Measurements from ENCODE around the gene KAT8. TPM values are rescaled to one million over a fixed set of nuclear protein-coding genes. Genes with fewer than 3 reads are reported as not detected.
A peak's percentile ranks its signal among the peaks of the same experiment; 100 is the strongest.

KAT8 gene
- total and polyA plus RNA-seq, 10 of the 15 experiments (the other 5 are each of a cell fraction or from before 2014, with no cell fraction given): 5.5 to 55.8 (median 39.6) TPM

- peaks cover 48% of the 10 kb centered on the region for H3K79me2 ChIP-seq (ENCODE audit: control insufficient read depth, insufficient read depth, low read length)
- peaks cover 8 to 12% of the 10 kb centered on the region in 2 experiments for H3K36me3 ChIP-seq (ENCODE audit: control insufficient read depth in 2 of 2, insufficient read depth in 2 of 2, low read length in 1 of 2)
- no peak for FAIRE-seq
- H3K4me3 ChIP-seq: peak overlapping the region; percentile 76
- peak overlapping the region; percentile 64 for H2AFZ ChIP-seq (ENCODE audit: control insufficient read depth, low read depth, low read length)
- ChIA-PET POLR2A (interaction anchor here (0.5 to 2.5 kb wide), 9 partner anchors 14 to 280 kb away, joined by 3 to 26 read pairs (median 4); partner anchors contain the start of genes ARMC5, KAT8, PYCARD and VKORC1), SMC1A (ENCODE audit: uncharacterized antibody, unreplicated experiment) (interaction anchor here (1.0 to 2.1 kb wide), 6 partner anchors 19 to 690 kb away, joined by 3 to 6 read pairs (median 4); partner anchors contain the start of genes ZNF646 and ZNF668), CTCF (interaction anchor here (1.4 to 2.9 kb wide), 6 partner anchors 24 to 281 kb away, joined by 3 to 13 read pairs (median 6); partner anchors contain the start of genes ARMC5, PYCARD and ZNF843), RAD21 (ENCODE audit: unreplicated experiment) (interaction anchor here (1.2 to 2.6 kb wide), 5 partner anchors 23 to 280 kb away, joined by 3 to 20 read pairs (median 5); partner anchors contain the start of genes ARMC5 and PYCARD)
- DNase-seq (ENCODE audit: low read depth, low spot score): no peak
- intact Hi-C loops (cut with micrococcal nuclease; ENCODE audit: unreplicated experiment) (no loop called here), in situ Hi-C loops (cut with MboI) (no loop called here)
- BruUV-seq (replicated peaks): no TSS peak
- ATAC-seq: peak; percentile 1
- H3K9me3 ChIP-seq (replicated peaks; ENCODE audit: control insufficient read depth, insufficient read depth, low read length): 0 out of 3 replicates have a peak, but pooled peaks cover 1% of the 10 kb centered on the region
- under 1% methylated on average over 27 of the region's 27 CpGs for WGBS (ENCODE audit: insufficient coverage, insufficient replicate concordance, low lambda C conversion rate, missing lambda C conversion rate)
- peak overlapping the region; percentile 98 for H3K27ac ChIP-seq (ENCODE audit: control insufficient read depth, insufficient read depth)
- H3K9ac ChIP-seq (ENCODE audit: control insufficient read depth, insufficient read depth, low read length): peak overlapping the region; percentile 91
- H3K4me1 ChIP-seq (ENCODE audit: control insufficient read depth, insufficient read depth, low read length): peaks cover 22% of the 10 kb centered on the region
- H3K27me3 ChIP-seq (replicated peaks in 1 of 2; ENCODE audit: control insufficient read depth in 2 of 2, insufficient read depth in 2 of 2, low read length in 1 of 2): no peaks in the 10 kb centered on the region
- peak overlapping the region; percentile 100 for H3K4me2 ChIP-seq (ENCODE audit: control insufficient read depth, insufficient read depth)
- H4K20me1 ChIP-seq (ENCODE audit: control insufficient read depth, insufficient read depth): peaks cover 26% of the 10 kb centered on the region
- TF ChIP-seq CUX1 (IDR thresholded peaks at IDR 0.05; ENCODE audit: insufficient replicate concordance, low read depth, low read length) (peak; percentile 12), ELK1 (IDR thresholded peaks at IDR 0.05; ENCODE audit: low read depth, low read length) (no peak), RCOR1 (conservative IDR thresholded peaks at IDR 0.05; ENCODE audit: low read depth, low read length) (no peak), IRF3 (IDR thresholded peaks at IDR 0.05) (no peak), TCF3 (IDR thresholded peaks at IDR 0.05; ENCODE audit: borderline replicate concordance, insufficient read depth, low read depth, low read length) (0 out of 2 replicates have a peak, but pooled peaks have one; percentile 76), SP1 (IDR thresholded peaks at IDR 0.05; ENCODE audit: low read depth, low read length) (no peak), CEBPZ (IDR thresholded peaks at IDR 0.05; ENCODE audit: low read depth, low read length) (no peak), TARDBP (IDR thresholded peaks at IDR 0.05; ENCODE audit: borderline replicate concordance) (0 out of 2 replicates have a peak, but pooled peaks have one; percentile 32), NFIC (IDR thresholded peaks at IDR 0.05; ENCODE audit: low read depth, low read length) (peak; percentile 4; the same call in 1 of the 2 replicates), KLF5 (IDR thresholded peaks at IDR 0.05; ENCODE audit: partially characterized antibody) (no peak), TCF7 (IDR thresholded peaks at IDR 0.05; ENCODE audit: borderline replicate concordance) (no peak), MXI1 (IDR thresholded peaks at IDR 0.05; ENCODE audit: low read depth, low read length) (0 out of 2 replicates have a peak, but pooled peaks have one; percentile 33)
Measured at GRCh38 chr16:31179219-31179746, 61.8 kb downstream of the KAT8 start.

All from GM12878 (cell line).